Measurements from ENCODE around the gene DAPK2. TPM values are rescaled to one million over a fixed set of nuclear protein-coding genes. Genes with fewer than 3 reads are reported as not detected.

Gene DAPK2
- total RNA-seq, 2 donors from 2014 or later, result 13.8 to 40.4 TPM

- intact Hi-C loops (cut with DNase I), result loop anchor here (5.0 to 10.0 kb wide), 2 partner anchors 142 to 279 kb away; no protein-coding TSS in a partner anchor
- 95% methylated on average over 12 of the region's 12 CpGs for WGBS
- Histone ChIP-seq H3K27me3 (replicated peaks; ENCODE audit: insufficient read depth) (no peaks in the 10 kb centered on the region), H3K4me1 (replicated peaks) (no peaks in the 10 kb centered on the region), H3K36me3 (no peaks in the 10 kb centered on the region), H3K4me3 (no peak overlapping the region), H3K9me3 (no peaks in the 10 kb centered on the region), H3K27ac (no peak overlapping the region)
- no peak for DNase-seq (ENCODE audit: low spot score)
- TF ChIP-seq, protein P1, sequence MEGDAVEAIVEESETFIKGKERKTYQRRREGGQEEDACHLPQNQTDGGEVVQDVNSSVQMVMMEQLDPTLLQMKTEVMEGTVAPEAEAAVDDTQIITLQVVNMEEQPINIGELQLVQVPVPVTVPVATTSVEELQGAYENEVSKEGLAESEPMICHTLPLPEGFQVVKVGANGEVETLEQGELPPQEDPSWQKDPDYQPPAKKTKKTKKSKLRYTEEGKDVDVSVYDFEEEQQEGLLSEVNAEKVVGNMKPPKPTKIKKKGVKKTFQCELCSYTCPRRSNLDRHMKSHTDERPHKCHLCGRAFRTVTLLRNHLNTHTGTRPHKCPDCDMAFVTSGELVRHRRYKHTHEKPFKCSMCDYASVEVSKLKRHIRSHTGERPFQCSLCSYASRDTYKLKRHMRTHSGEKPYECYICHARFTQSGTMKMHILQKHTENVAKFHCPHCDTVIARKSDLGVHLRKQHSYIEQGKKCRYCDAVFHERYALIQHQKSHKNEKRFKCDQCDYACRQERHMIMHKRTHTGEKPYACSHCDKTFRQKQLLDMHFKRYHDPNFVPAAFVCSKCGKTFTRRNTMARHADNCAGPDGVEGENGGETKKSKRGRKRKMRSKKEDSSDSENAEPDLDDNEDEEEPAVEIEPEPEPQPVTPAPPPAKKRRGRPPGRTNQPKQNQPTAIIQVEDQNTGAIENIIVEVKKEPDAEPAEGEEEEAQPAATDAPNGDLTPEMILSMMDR (IDR thresholded peaks at IDR 0.05), result no peak
- no peak for TF ChIP-seq POLR2A (IDR thresholded peaks at IDR 0.05)
- TF ChIP-seq POLR2AphosphoS5 (IDR thresholded peaks at IDR 0.05), result no peak
Observed at GRCh38 chr15:63893866-63894661, 152.2 kb downstream of the DAPK2 start.

- WGBS, result 91% methylated on average over 11 of the region's 11 CpGs
Observed at GRCh38 chr15:63892794-63893441, 153.4 kb downstream of the DAPK2 start.

GRCh38 chr15:63891768-63892133 is 154.5 kb downstream of the DAPK2 start:
- no peak for DNase-seq (ENCODE audit: low spot score)
- WGBS, result 71% methylated on average over 3 of the region's 3 CpGs
- H3K4me3 ChIP-seq, result no peak overlapping the region
- no peaks in the 10 kb centered on the region for H3K36me3 ChIP-seq
- no peaks in the 10 kb centered on the region for H3K9me3 ChIP-seq
- H3K4me1 ChIP-seq (replicated peaks), result no peaks in the 10 kb centered on the region
- intact Hi-C loops (cut with DNase I), result loop anchor here (5.0 to 10.0 kb wide), 2 partner anchors 139 to 277 kb away; no protein-coding TSS in a partner anchor
- H3K27me3 ChIP-seq (replicated peaks; ENCODE audit: insufficient read depth), result no peaks in the 10 kb centered on the region
- no peak overlapping the region for H3K27ac ChIP-seq
- TF ChIP-seq POLR2AphosphoS5 (IDR thresholded peaks at IDR 0.05) (no peak), POLR2A (IDR thresholded peaks at IDR 0.05) (no peak)
- TF ChIP-seq, protein P1 (IDR thresholded peaks at IDR 0.05), result no peak

More at GRCh38 chr15:63892794-63893441, 153.4 kb downstream of the DAPK2 start:
- H3K4me3 ChIP-seq, result no peak overlapping the region
- intact Hi-C loops (cut with DNase I), result loop anchor here (5.0 to 10.0 kb wide), 2 partner anchors 141 to 278 kb away; no protein-coding TSS in a partner anchor
- no peaks in the 10 kb centered on the region for H3K4me1 ChIP-seq (replicated peaks)
- no peak overlapping the region for H3K27ac ChIP-seq
- H3K36me3 ChIP-seq, result no peaks in the 10 kb centered on the region
- TF ChIP-seq POLR2AphosphoS5 (IDR thresholded peaks at IDR 0.05) (no peak), POLR2A (IDR thresholded peaks at IDR 0.05) (no peak)
- TF ChIP-seq, protein P1 (IDR thresholded peaks at IDR 0.05), result no peak
- H3K9me3 ChIP-seq, result no peaks in the 10 kb centered on the region
- no peaks in the 10 kb centered on the region for H3K27me3 ChIP-seq (replicated peaks; ENCODE audit: insufficient read depth)
- no peak for DNase-seq (ENCODE audit: low spot score)

- H3K4me3 ChIP-seq, result no peak overlapping the region
- TF ChIP-seq POLR2A (IDR thresholded peaks at IDR 0.05) (no peak), POLR2AphosphoS5 (IDR thresholded peaks at IDR 0.05) (peak; percentile 44)
- TF ChIP-seq, protein P1 (IDR thresholded peaks at IDR 0.05), result peak; percentile 72 to 87 (median 85)
- peak; percentile 70 for DNase-seq (ENCODE audit: low spot score)
- no peaks in the 10 kb centered on the region for H3K36me3 ChIP-seq
- no peaks in the 10 kb centered on the region for H3K9me3 ChIP-seq
- intact Hi-C loops (cut with DNase I), result loop anchor here (5.0 to 10.0 kb wide), 2 partner anchors 139 to 276 kb away; no protein-coding TSS in a partner anchor
- H3K4me1 ChIP-seq (replicated peaks), result no peaks in the 10 kb centered on the region
- no peaks in the 10 kb centered on the region for H3K27me3 ChIP-seq (replicated peaks; ENCODE audit: insufficient read depth)
- no peak overlapping the region for H3K27ac ChIP-seq
- 41% methylated on average over 8 of the region's 8 CpGs for WGBS
Observed at GRCh38 chr15:63891079-63891767, 155.1 kb downstream of the DAPK2 start.
